Measurements from ENCODE around the gene CNNM4.

- TF ChIP-seq, protein P1, sequence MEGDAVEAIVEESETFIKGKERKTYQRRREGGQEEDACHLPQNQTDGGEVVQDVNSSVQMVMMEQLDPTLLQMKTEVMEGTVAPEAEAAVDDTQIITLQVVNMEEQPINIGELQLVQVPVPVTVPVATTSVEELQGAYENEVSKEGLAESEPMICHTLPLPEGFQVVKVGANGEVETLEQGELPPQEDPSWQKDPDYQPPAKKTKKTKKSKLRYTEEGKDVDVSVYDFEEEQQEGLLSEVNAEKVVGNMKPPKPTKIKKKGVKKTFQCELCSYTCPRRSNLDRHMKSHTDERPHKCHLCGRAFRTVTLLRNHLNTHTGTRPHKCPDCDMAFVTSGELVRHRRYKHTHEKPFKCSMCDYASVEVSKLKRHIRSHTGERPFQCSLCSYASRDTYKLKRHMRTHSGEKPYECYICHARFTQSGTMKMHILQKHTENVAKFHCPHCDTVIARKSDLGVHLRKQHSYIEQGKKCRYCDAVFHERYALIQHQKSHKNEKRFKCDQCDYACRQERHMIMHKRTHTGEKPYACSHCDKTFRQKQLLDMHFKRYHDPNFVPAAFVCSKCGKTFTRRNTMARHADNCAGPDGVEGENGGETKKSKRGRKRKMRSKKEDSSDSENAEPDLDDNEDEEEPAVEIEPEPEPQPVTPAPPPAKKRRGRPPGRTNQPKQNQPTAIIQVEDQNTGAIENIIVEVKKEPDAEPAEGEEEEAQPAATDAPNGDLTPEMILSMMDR (IDR thresholded peaks at IDR 0.05; ENCODE audit: insufficient read depth, low read depth, low read length) = no peak
- no peak for TF ChIP-seq EZH2 (IDR thresholded peaks at IDR 0.05; ENCODE audit: insufficient read depth, low read length)
These were observed 49.5 kb downstream of the CNNM4 start for GRCh38 chr2:96809951-96810782.
